ENCODE data around the gene MED13L.

- TF ChIP-seq TAF1 (IDR thresholded peaks at IDR 0.05; ENCODE audit: borderline replicate concordance, insufficient read depth, low read length) (no peak), POLR2AphosphoS5 (IDR thresholded peaks at IDR 0.05; ENCODE audit: low read depth, low read length) (no peak), FOXP2 (optimal IDR thresholded peaks at IDR 0.05; ENCODE audit: borderline replicate concordance, extremely low read depth, extremely low read length, insufficient read depth) (no peak), REST (IDR thresholded peaks at IDR 0.05; ENCODE audit: insufficient read depth in 1 of 2, low read depth in 2 of 2, low read length in 2 of 2) (no peak)
These were observed 123.5 kb downstream of the MED13L start for GRCh38 chr12:116153983-116154382.

Measured in PFSK-1 (cell line).